GM19099 (cell line): ENCODE results near the gene NHERF2.

Experiments
- POLR2A ChIP-seq: IDR thresholded peaks from 3 replicates; pipeline ENCODE4 v1.6.1; 2011; ENCODE audit warnings: low read depth; ENCODE audit not compliant: insufficient read length; ENCODE audit errors: extremely low read depth

NHERF2 gene

DNA sequence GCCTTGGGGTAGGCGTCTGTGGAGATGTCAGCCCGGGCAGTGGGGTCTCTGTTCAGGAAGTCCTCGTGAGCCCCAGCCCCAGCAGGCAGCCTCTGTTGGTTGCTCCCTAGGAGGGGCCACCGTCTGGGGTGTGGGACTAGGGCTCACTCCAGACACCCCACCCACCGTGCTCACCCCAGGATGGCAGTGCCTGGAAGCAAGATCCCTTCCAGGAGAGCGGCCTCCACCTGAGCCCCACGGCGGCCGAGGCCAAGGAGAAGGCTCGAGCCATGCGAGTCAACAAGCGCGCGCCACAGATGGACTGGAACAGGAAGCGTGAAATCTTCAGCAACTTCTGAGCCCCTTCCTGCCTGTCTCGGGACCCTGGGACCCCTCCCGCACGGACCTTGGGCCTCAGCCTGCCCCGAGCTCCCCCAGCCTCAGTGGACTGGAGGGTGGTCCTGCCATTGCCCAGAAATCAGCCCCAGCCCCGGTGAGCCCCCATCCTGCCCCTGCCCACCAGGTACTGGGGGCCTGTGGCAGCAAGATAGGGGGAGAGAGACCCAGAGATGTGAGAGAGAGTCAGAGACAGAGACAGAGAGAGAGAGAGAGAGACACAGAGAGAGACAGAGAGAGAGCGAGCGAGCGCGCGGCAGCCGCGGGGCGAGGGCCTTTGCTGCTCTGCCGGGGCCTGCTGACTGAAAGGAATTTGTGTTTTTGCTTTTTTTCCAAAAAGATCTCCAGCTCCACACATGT lies 11.1 kb downstream of the NHERF2 start:
- no peak for TF ChIP-seq POLR2A

- no peak for TF ChIP-seq POLR2A
Observed at GRCh38 chr16:2038382-2039231, 11.9 kb downstream of the NHERF2 start.

DNA sequence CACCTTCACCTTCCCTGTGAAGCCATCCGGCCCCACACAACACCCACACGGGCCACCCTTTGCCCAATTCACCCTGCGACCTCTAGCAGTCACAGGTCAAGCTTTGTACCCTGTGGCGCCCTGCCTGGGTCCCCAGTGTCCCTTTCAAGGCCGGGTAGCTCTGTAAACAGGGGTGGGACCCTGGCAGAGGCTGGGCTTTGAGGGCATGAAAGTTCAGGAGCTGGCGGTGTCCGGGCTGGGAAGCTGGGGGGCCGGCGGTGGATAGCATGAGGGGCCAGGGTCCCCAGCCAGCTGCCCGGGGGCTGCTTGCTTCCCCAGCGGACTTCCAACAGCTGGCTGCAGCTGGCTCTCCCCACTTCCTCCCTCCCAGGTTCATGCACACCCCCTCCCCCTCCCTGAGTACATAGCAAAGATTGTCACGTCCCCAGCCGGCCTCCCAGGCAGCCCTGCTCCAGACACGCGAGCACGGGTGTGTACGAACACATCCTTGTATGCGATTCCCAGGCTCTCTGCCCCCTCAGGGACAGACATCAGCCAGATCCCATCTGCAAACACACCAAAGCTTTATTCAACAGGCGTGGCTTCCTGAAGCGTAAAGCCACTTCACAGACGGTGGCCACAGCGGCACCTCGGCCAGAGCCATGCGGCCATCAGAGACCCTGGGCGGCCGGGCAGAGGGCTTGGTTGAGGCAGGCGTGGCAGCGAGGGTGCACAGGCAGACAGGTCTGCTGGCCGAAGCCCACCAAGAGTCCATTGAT lies 12.8 kb downstream of the NHERF2 start:
- no peak for TF ChIP-seq POLR2A

GRCh38 chr16:2040041-2040786 lies 13.5 kb downstream of the NHERF2 start:
- no peak for TF ChIP-seq POLR2A

GRCh38 chr16:2040787-2041522 lies 14.3 kb downstream of the NHERF2 start:
- TF ChIP-seq POLR2A = no peak

DNA sequence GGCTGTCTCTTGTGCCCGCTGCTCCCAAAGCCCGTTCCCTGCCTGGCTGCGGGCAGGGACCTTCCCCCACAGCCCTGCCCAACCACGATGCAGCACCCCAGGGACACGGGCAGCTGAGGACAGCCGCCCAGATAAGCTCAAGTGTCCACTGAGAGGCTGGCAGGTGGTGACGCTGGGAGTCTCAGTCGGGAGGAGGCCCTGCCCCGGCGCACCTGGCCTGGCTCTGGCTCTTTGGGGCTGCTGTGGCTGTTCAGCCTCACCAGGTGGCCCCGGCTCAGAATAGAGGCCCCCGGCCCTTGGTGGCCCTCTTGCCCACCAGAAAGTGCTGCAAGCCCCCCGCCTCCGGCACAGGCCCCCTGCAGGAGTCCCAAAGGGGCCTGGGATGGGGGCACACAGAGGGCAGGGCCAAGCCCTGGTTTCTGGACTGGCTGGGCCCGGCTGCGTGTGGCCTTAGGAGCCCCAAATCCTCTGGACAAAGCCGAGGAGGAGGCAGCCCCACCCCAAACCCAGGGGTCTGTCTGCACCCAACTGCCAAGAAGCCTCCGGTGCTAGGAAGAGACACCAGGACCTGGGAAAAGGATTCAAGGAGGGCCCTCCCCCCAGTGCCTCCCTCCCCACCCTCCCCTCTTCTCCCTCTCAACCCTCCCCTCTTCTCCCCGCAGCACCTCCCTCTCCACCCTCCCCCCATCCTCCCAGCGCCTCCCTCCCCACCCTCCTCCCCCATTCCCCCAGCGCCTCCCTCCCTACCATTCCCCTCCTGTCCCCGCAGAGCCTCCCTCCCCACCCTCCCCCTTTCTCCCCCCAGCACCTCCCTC lies 15.7 kb downstream of the NHERF2 start:
- TF ChIP-seq POLR2A = no peak

GRCh38 chr16:2042986-2043666 lies 16.4 kb downstream of the NHERF2 start:
- TF ChIP-seq POLR2A = no peak

- no peak for TF ChIP-seq POLR2A
Observed at GRCh38 chr16:2043667-2044451, 17.2 kb downstream of the NHERF2 start.

DNA sequence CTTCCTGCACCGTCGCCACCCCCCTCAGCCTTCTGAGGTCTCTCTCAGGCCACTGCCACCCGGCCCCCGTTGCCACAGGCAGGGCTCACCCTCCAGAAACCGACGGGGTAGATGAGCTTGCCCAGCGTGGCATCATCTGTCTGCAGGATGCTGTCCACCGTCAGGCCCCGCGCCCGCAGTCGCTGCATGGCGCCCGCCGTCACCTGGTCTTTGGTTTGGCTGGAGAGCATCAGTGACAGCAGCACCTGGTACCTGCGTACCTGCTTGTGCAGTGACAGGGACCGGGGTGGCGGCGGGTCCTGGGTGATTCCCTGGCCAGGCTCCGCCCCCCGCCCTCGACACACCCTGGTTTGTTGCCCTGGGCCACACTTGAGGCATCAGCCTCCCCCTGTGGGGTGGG lies 17.8 kb downstream of the NHERF2 start:
- TF ChIP-seq POLR2A = no peak

DNA sequence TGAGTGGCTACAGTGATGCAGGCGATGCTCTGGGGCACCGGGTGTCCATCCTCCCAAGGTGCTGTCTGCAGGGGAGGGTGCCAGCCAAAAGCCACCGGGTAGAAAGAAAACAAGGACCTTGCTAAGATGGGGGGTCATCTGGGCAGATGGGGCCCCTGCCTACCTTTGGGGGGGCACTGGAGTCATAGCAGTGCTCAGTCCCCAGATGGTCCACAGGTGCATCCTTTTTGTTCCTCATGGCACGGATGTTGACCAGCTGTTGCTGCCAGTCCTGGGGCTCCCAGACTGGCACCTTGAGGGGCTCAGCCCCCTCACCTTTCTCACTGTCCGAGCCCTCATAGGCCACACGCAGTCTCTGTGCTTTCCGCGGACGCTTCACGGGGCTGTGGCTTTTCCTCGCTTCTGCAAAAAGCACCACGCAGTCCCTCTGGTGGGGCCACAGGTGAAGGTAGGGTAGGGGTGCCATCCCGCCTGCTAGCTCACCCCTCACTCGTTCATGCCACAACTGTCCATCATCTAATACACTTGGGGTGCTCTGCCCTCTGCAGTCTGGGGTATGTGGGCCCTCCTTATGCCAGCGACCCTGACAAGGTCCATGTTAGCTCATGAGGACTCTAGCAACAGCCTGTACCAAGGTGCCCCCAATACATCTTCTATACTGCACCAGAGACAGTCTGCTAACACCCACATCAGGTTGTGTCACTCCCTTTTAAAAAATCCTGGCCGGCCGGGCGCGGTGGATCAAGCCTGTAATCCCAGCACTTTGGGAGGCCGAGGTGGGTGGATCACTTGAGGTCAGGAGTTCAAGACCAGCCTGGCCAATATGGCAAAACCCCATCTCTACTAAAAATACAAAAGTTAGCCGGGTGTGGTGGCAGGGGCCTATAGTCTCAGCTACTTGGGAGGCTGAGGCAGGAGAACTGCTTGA lies 19.5 kb downstream of the NHERF2 start:
- TF ChIP-seq POLR2A = no peak

GRCh38 chr16:2046893-2047329 lies 20.2 kb downstream of the NHERF2 start:
- TF ChIP-seq POLR2A = no peak
